K562 (cell line): ENCODE results near the gene SUDS3. TPM values are rescaled to one million over a fixed set of nuclear protein-coding genes. Genes with fewer than 3 reads are reported as not detected.
A peak's percentile ranks its signal among the peaks of the same experiment; 100 is the strongest.

Experiments
- BACH1 ChIP-seq: fragments of 200-800 bp; sonication (Bioruptor generic); IDR thresholded peaks from 2 replicates; pipeline ENCODE4 v1.6.1; 2016; ENCODE audit warnings: missing genetic modification characterization, missing compliant biosample characterization
- CAMTA2 ChIP-seq: fragments of 250-450 bp; sonication (Bioruptor Pico); conservative IDR thresholded peaks from 2 replicates; pipeline ENCODE4 v1.5.1; 2022
- CHCHD3 ChIP-seq: fragments of 250-450 bp; sonication (Bioruptor Pico); IDR thresholded peaks from 2 replicates; pipeline ENCODE4 v2.1.2; 2022; ENCODE audit warnings: mild to moderate bottlenecking
- DLX4 ChIP-seq: fragments of 250-450 bp; sonication (Bioruptor Pico); IDR thresholded peaks from 2 replicates; pipeline ENCODE4 v1.6.1; 2021; ENCODE audit warnings: mild to moderate bottlenecking
- ELF2 ChIP-seq: fragments of 250-450 bp; sonication (Bioruptor Pico); IDR thresholded peaks from 2 replicates; pipeline ENCODE4 v1.5.0; 2021; ENCODE audit warnings: mild to moderate bottlenecking
- FUS ChIP-seq: fragments of 200-400 bp; formaldehyde crosslinking; optimal IDR thresholded peaks from 2 replicates; pipeline ENCODE3; 2017; ENCODE audit warnings: low read depth, low read length
- MITF ChIP-seq: IDR thresholded peaks from 2 replicates; pipeline ENCODE4 v1.6.1; 2014; ENCODE audit warnings: antibody characterized with exemption
- MTA3 ChIP-seq: fragments of 450-650 bp; formaldehyde crosslinking; IDR thresholded peaks from 2 replicates; pipeline ENCODE4 v1.6.1; 2017; ENCODE audit warnings: mild to moderate bottlenecking, borderline replicate concordance
- SMC3 ChIP-seq: conservative IDR thresholded peaks from 2 replicates; pipeline ENCODE4 v1.6.1; 2011; ENCODE audit warnings: low read depth, low read length, improper control_type of control experiment; ENCODE audit not compliant: insufficient read depth
- SP1 ChIP-seq: sonication (generic); formaldehyde crosslinking; IDR thresholded peaks from 2 replicates; pipeline ENCODE4 v1.8.1; 2022; ENCODE audit warnings: mild to moderate bottlenecking, missing genetic modification reagents
- SUPT5H ChIP-seq: fragments of 450-650 bp; IDR thresholded peaks from 2 replicates; pipeline ENCODE4 v1.6.1; 2016
- TRIM28 ChIP-seq: fragments of 450-650 bp; IDR thresholded peaks from 2 replicates; pipeline ENCODE4 v1.6.1; 2017
- ZNF3 ChIP-seq: fragments of 250-450 bp; sonication (Bioruptor Pico); IDR thresholded peaks from 2 replicates; pipeline ENCODE4 v1.5.0; 2021; ENCODE audit warnings: mild to moderate bottlenecking, moderate library complexity
- ZNF76 ChIP-seq: fragments of 250-450 bp; sonication (Bioruptor Pico); IDR thresholded peaks from 2 replicates; pipeline ENCODE4 v1.4.0; 2020; ENCODE audit warnings: mild to moderate bottlenecking, moderate library complexity, borderline replicate concordance
- polyA plus RNA-seq, 8 experiments: library from polyadenylated mRNA; depleted of rRNA in 4 of 8; stranded (reverse) in 5 of 8; unstranded in 3 of 8; fragments of >200 nt; fragmentation: Nextera tagmentation in 2 of 8; fragmentation: Illumina TruSeq in 1 of 8; extraction: Ambion mirVana in 2 of 8; extraction: Trizol in 1 of 8; gene quantifications; 2 replicates each; pipeline versions ENCODE4 v1.2.1 to v1.2.3, GENCODE V29; 2011 to 2014; ENCODE audit warnings: inconsistent platforms in 1 of 8, missing spikeins in 1 of 8
- total RNA-seq, 7 experiments: library from RNA; depleted of rRNA in 6 of 7; stranded (reverse); fragments of >200 nt in 6 of 7; fragmentation: Illumina TruSeq in 2 of 7; extraction: Trizol in 2 of 7; gene quantifications; 2 replicates each; pipeline versions ENCODE4 v1.2.1 to v1.2.3, GENCODE V29; 2011 to 2021; ENCODE audit warnings: low replicate concordance in 1 of 7
- TF ChIP-seq, protein P1 (sequence below), 2 experiments: fragments of 450-650 bp in 1 of 2; sonication (generic) in 1 of 2; formaldehyde crosslinking in 1 of 2; IDR thresholded peaks; 2 replicates each; pipeline versions ENCODE4 v1.7.1 to v1.9.0; 2016 to 2022; ENCODE audit warnings: inconsistent platforms in 1 of 2, mild to moderate bottlenecking in 1 of 2, missing genetic modification reagents in 1 of 2
- TF ChIP-seq, protein P2 (sequence below): fragments of 450-650 bp; conservative IDR thresholded peaks from 2 replicates; pipeline ENCODE4 v1.6.1; 2016; ENCODE audit warnings: missing genetic modification characterization, low read depth, mild to moderate bottlenecking, control low read depth, missing compliant biosample characterization

The SUDS3 gene
- total and polyA plus RNA-seq, 9 of the 15 experiments (the other 6 are each of a cell fraction or from before 2014, with no cell fraction given) = 6.6 to 30.5 (median 23.3) TPM

- TF ChIP-seq CAMTA2 (CRISPR knock-in tag) (no peak), SP1 (no peak), DLX4 (CRISPR knock-in tag) (no peak), SMC3 (no peak), ELF2 (CRISPR knock-in tag) (no peak), MITF (no peak; the same call in 1 of the 2 replicates), SUPT5H (no peak), CHCHD3 (CRISPR knock-in tag) (no peak), FUS (no peak), TRIM28 (no peak; the same call in 1 of the 2 replicates), MTA3 (peak; percentile 72), ZNF76 (CRISPR knock-in tag) (no peak), ZNF3 (CRISPR knock-in tag) (no peak), BACH1 (tag) (peak; percentile 47; the same call in 1 of the 2 replicates)
- TF ChIP-seq, protein P1, sequence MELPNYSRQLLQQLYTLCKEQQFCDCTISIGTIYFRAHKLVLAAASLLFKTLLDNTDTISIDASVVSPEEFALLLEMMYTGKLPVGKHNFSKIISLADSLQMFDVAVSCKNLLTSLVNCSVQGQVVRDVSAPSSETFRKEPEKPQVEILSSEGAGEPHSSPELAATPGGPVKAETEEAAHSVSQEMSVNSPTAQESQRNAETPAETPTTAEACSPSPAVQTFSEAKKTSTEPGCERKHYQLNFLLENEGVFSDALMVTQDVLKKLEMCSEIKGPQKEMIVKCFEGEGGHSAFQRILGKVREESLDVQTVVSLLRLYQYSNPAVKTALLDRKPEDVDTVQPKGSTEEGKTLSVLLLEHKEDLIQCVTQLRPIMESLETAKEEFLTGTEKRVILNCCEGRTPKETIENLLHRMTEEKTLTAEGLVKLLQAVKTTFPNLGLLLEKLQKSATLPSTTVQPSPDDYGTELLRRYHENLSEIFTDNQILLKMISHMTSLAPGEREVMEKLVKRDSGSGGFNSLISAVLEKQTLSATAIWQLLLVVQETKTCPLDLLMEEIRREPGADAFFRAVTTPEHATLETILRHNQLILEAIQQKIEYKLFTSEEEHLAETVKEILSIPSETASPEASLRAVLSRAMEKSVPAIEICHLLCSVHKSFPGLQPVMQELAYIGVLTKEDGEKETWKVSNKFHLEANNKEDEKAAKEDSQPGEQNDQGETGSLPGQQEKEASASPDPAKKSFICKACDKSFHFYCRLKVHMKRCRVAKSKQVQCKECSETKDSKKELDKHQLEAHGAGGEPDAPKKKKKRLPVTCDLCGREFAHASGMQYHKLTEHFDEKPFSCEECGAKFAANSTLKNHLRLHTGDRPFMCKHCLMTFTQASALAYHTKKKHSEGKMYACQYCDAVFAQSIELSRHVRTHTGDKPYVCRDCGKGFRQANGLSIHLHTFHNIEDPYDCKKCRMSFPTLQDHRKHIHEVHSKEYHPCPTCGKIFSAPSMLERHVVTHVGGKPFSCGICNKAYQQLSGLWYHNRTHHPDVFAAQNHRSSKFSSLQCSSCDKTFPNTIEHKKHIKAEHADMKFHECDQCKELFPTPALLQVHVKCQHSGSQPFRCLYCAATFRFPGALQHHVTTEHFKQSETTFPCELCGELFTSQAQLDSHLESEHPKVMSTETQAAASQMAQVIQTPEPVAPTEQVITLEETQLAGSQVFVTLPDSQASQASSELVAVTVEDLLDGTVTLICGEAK (IDR thresholded peaks at IDR 0.05) = no peak
- TF ChIP-seq, protein P1 (CRISPR knock-in tag; IDR thresholded peaks at IDR 0.05) = no peak
- TF ChIP-seq, protein P2, sequence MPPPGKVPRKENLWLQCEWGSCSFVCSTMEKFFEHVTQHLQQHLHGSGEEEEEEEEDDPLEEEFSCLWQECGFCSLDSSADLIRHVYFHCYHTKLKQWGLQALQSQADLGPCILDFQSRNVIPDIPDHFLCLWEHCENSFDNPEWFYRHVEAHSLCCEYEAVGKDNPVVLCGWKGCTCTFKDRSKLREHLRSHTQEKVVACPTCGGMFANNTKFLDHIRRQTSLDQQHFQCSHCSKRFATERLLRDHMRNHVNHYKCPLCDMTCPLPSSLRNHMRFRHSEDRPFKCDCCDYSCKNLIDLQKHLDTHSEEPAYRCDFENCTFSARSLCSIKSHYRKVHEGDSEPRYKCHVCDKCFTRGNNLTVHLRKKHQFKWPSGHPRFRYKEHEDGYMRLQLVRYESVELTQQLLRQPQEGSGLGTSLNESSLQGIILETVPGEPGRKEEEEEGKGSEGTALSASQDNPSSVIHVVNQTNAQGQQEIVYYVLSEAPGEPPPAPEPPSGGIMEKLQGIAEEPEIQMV (tag) = no peak
Observed at GRCh38 chr12:118357257-118358007, 18.9 kb upstream of the SUDS3 start (continued).
